Pancreas (tissue), 10 donors: Measurements from ENCODE around the gene PTPRQ. TPM values are rescaled to one million over a fixed set of nuclear protein-coding genes. Genes with fewer than 3 reads are reported as not detected.
A peak's percentile ranks its signal among the peaks of the same experiment; 100 is the strongest.

Source experiments
- ATAC-seq, 4 donors: fragments of 200-7000 bp; cut with Tn5 transposase; one replicate each; pipeline versions ENCODE4 v1.8.0 to v1.9.1; 2020; ENCODE audit warnings: mild to moderate bottlenecking in 4 of 4, moderate library complexity in 4 of 4
- DNase-seq, 6 donors: peaks; one replicate each; pipeline ENCODE4 v3.0.0-alpha.2; 2020
- FAIRE-seq: peaks from 2 replicates; lab custom pipeline; 2012; peaks lifted over from hg19 to GRCh38; lab: Jason Lieb, UNC
- H3K27ac ChIP-seq, 4 donors: fragments of 200-600 bp; sonication (generic); 1 replicate in 3 of 4; 2 replicates in 1 of 4; pipeline versions ENCODE4 v1.5.0 to v1.8.0; 2020
- H3K27me3 ChIP-seq, 4 donors: fragments of 200-600 bp; one replicate each; pipeline ENCODE4 v1.8.0; 2021
- H3K36me3 ChIP-seq, 3 donors: fragments of 200-600 bp; sonication (generic) in 1 of 3; one replicate each; pipeline versions ENCODE4 v1.5.0 to v1.8.0; 2020 to 2021
- H3K4me1 ChIP-seq, 3 donors: fragments of 200-600 bp; one replicate each; pipeline ENCODE4 v1.8.0; 2021
- H3K4me3 ChIP-seq, 4 donors: fragments of 200-600 bp; sonication (generic) in 2 of 4; one replicate each; pipeline versions ENCODE4 v1.5.0 to v1.8.0; 2020 to 2021
- H3K9me3 ChIP-seq, 4 donors: fragments of 200-600 bp; one replicate each; pipeline ENCODE4 v1.8.0; 2021
- WGBS, 2 donors: extraction: QIAGEN DNeasy Blood & Tissue Kit; methylation state at CpG; one replicate each; pipeline ENCODE4 v1.1.7; 2013; 5-methylcytosine and 5-hydroxymethylcytosine counted together
- intact Hi-C, 3 donors: fragments of 100-400 bp; cut with DNase I; formaldehyde crosslinking; loops; one replicate each; pipeline versions ENCODE4 v1.11.1 to v1.14.2; 2022
- polyA plus RNA-seq, 2 donors: library from polyadenylated mRNA; stranded (reverse); fragments of 200-250 nt; gene quantifications; one replicate each; pipeline ENCODE4 v1.2.3, GENCODE V29; 2013
- total RNA-seq, 6 donors: library from RNA; stranded (reverse); fragmentation: NEBNext Ultra II Directional in 4 of 6; extraction: Animal tissue kit (Norgen Biotek cat#: 25700) in 4 of 6; gene quantifications; one replicate each; pipeline versions ENCODE4 v1.2.1 to v1.2.4, GENCODE V29; 2021 to 2023
- TF ChIP-seq, protein P1 (sequence below), 4 donors: fragments of 200-600 bp; sonication (generic) in 3 of 4; IDR thresholded peaks; one replicate each; pipeline versions ENCODE4 v1.5.0 to v1.8.0; 2021; ENCODE audit warnings: antibody characterized with exemption in 4 of 4
- donor health status: healthy with polysubstance abuse.
- donor health status: DM: no; HTN: no; CAD: no; lungs with moderate emphysema.
- donor health status: DM: no; HTN: no; CAD: no.
- donor health status: control.
- donor health status: control.
- donor health status: Bipolar disorder and iron deficiency.
- donor health status: DM: yes; HTN: yes; CAD: no.
- donor health status: DM: no; HTN: no; CAD: no.
- donor health status: DM: no; HTN: no; CAD: no.
- donor health status: DM: yes; HTN: yes; CAD: no.

Gene PTPRQ
- total and polyA plus RNA-seq, 8 donors: 0.09 to 0.91 (median 0.43) TPM

DNA sequence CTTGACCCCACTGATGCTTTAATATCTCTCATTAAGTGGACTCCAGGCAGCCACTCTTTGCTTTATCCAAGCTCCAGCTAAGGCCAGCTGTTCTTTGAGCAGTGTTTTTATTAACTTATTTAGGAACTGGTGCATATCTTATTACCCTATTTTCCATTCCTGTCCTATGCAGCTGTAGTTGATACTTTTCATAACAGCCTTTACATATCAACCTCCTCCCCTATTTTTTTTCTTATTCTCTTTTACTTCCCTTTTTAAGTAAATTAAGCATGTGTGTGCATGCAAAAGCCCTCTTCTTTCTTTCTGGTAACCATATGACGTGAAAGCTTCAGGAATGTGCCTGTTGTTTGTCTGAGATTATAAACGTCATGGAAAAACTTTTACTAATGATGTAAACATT lies 121.2 kb downstream of the PTPRQ start:
- FAIRE-seq (no peak), DNase-seq (no peak), ATAC-seq (no peak)
- no peak overlapping the region for H3K4me3 ChIP-seq
- H3K36me3 ChIP-seq: no peaks in the 10 kb centered on the region
- 24% methylated on average over 2 of the region's 2 CpGs for WGBS, 2 donors
- H3K4me1 ChIP-seq: no peaks in the 10 kb centered on the region
- no peaks in the 10 kb centered on the region for H3K27me3 ChIP-seq
- TF ChIP-seq, protein P1, sequence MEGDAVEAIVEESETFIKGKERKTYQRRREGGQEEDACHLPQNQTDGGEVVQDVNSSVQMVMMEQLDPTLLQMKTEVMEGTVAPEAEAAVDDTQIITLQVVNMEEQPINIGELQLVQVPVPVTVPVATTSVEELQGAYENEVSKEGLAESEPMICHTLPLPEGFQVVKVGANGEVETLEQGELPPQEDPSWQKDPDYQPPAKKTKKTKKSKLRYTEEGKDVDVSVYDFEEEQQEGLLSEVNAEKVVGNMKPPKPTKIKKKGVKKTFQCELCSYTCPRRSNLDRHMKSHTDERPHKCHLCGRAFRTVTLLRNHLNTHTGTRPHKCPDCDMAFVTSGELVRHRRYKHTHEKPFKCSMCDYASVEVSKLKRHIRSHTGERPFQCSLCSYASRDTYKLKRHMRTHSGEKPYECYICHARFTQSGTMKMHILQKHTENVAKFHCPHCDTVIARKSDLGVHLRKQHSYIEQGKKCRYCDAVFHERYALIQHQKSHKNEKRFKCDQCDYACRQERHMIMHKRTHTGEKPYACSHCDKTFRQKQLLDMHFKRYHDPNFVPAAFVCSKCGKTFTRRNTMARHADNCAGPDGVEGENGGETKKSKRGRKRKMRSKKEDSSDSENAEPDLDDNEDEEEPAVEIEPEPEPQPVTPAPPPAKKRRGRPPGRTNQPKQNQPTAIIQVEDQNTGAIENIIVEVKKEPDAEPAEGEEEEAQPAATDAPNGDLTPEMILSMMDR (IDR thresholded peaks at IDR 0.05): no peak
- no peak overlapping the region for H3K27ac ChIP-seq
- intact Hi-C loops: no loop called here
- no peaks in the 10 kb centered on the region for H3K9me3 ChIP-seq

- H3K36me3 ChIP-seq: no peaks in the 10 kb centered on the region
- FAIRE-seq (no peak), ATAC-seq (no peak), DNase-seq (no peak)
- H3K9me3 ChIP-seq: no peaks in the 10 kb centered on the region
- TF ChIP-seq, protein P1 (IDR thresholded peaks at IDR 0.05): no peak
- no peak overlapping the region for H3K4me3 ChIP-seq
- H3K4me1 ChIP-seq: no peaks in the 10 kb centered on the region
- H3K27ac ChIP-seq: no peak overlapping the region
- intact Hi-C loops: no loop called here
- no peaks in the 10 kb centered on the region for H3K27me3 ChIP-seq
Observed at GRCh38 chr12:80567401-80567800, 123.4 kb downstream of the PTPRQ start.

DNA sequence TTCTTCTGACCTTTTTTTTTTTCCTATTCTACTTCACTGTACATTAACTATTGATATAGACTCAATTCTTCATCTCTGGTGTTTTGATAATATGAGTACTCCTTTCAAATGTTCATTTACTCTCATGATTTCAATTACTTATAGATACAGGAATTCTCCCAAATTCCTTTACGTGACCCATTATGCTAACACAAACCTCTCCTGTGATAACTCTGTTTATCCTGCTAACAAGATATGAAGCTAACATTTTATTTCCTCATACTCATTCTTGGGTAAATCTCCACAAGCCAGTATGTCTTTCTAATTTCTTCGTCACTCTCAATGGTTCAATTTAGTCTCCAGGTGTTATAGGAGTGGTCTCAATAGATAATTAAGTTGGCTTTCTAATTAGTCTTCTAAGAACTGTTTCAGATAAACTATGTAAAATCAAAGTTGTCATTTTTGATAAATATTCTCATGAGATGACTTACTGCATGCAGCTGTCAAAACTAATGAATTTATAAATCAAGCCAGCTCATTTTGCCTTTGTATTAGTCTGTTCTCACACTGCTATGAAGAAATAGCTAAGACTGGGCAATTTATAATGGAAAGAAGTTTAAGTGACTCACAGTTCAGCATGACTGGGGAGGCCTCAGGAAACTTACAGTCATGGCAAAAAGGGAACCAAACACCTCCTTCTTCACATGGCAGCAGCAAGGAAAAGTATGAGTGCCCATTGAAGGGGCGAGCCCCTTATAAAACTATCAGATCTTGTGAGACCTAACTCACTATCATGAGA lies 132.8 kb downstream of the PTPRQ start:
- no peaks in the 10 kb centered on the region for H3K9me3 ChIP-seq
- no peak for FAIRE-seq
- no peak for ATAC-seq
- no peaks in the 10 kb centered on the region for H3K36me3 ChIP-seq
- WGBS, 2 donors: 57 to 58% methylated on average over 3 of the region's 3 CpGs
- no peak for DNase-seq
- intact Hi-C loops: no loop called here
- H3K4me3 ChIP-seq: no peak overlapping the region
- H3K27me3 ChIP-seq: no peaks in the 10 kb centered on the region
- H3K27ac ChIP-seq: no peak overlapping the region
- H3K4me1 ChIP-seq: no peaks in the 10 kb centered on the region
- TF ChIP-seq, protein P1 (IDR thresholded peaks at IDR 0.05): no peak

GRCh38 chr12:80580254-80580653 lies 136.2 kb downstream of the PTPRQ start:
- ATAC-seq: peak in 1 of 4 donors; percentile 23
- no peak overlapping the region for H3K4me3 ChIP-seq
- no peak for FAIRE-seq
- WGBS, 2 donors: 75 to 87% methylated on average over 1 of the region's 1 CpG
- no peaks in the 10 kb centered on the region for H3K36me3 ChIP-seq
- TF ChIP-seq, protein P1 (IDR thresholded peaks at IDR 0.05): no peak
- no peak for DNase-seq
- no peak overlapping the region for H3K27ac ChIP-seq
- intact Hi-C loops: no loop called here
- H3K4me1 ChIP-seq: no peaks in the 10 kb centered on the region
- H3K9me3 ChIP-seq: no peaks in the 10 kb centered on the region
- H3K27me3 ChIP-seq: no peaks in the 10 kb centered on the region

GRCh38 chr12:80581783-80582182 lies 137.7 kb downstream of the PTPRQ start:
- WGBS, 2 donors: 27 to 54% methylated on average over 2 of the region's 2 CpGs
- intact Hi-C loops: no loop called here
- FAIRE-seq: no peak
- no peaks in the 10 kb centered on the region for H3K4me1 ChIP-seq
- H3K36me3 ChIP-seq: no peaks in the 10 kb centered on the region
- H3K9me3 ChIP-seq: no peaks in the 10 kb centered on the region
- H3K27ac ChIP-seq: no peak overlapping the region
- TF ChIP-seq, protein P1 (IDR thresholded peaks at IDR 0.05): no peak
- no peak overlapping the region for H3K4me3 ChIP-seq
- no peak for DNase-seq
- H3K27me3 ChIP-seq: no peaks in the 10 kb centered on the region
- no peak for ATAC-seq
